ENCODE measurements around the gene GRID2. TPM values are rescaled to one million over a fixed set of nuclear protein-coding genes. Genes with fewer than 3 reads are reported as not detected.

The GRID2 gene
- total RNA-seq, 1 experiment from 2014 or later: not detected

DNA sequence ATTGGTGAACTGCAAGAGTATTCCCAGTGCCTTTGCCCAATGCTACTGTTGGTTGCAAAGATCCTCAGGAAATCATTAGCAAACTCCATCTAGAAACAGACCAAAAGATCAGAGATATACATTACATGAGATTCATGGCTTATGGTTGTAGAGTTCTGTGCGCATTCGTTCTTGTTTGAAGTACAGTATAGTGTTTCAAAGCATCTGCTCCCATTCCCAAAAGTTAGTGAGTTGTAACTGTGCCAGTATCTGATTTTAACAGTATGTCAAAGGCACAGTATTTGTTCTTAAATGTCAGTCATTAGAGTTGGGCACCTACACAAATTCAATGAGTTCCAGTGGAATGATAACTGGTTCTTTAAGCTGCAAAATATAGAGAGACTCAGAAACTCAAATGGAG is 1210.1 kb downstream of the GRID2 start:
- POLR2A ChIA-PET: no interaction called here
- no peaks in the 10 kb centered on the region for H3K9me3 Mint-ChIP-seq (ENCODE audit: unreplicated experiment)
- Histone ChIP-seq H3K4me3 (ENCODE audit: low read depth, low read length) (no peak overlapping the region), H3K27me3 (replicated peaks; ENCODE audit: control insufficient read depth, insufficient read depth, low read length) (no peaks in the 10 kb centered on the region), H3K36me3 (ENCODE audit: control insufficient read depth, insufficient read depth, low read length) (no peaks in the 10 kb centered on the region), H3K4me1 (no peaks in the 10 kb centered on the region), H3K9me3 (no peaks in the 10 kb centered on the region)
- intact Hi-C loops (cut with micrococcal nuclease; ENCODE audit: unreplicated experiment): no loop called here
- DNase-seq: no peak
- no peaks in the 10 kb centered on the region for H3K4me1 Mint-ChIP-seq (ENCODE audit: low read depth, unreplicated experiment)
- H3K4me3 Mint-ChIP-seq (ENCODE audit: unreplicated experiment): no peak overlapping the region
- CTCF ChIA-PET: no interaction called here
- H3K36me3 Mint-ChIP-seq (ENCODE audit: insufficient read depth, unreplicated experiment): no peaks in the 10 kb centered on the region
- no peaks in the 10 kb centered on the region for H3K27me3 Mint-ChIP-seq (ENCODE audit: insufficient read depth, unreplicated experiment)
- no TSS peak for BruUV-seq (replicated peaks)
- TF ChIP-seq, protein P1, sequence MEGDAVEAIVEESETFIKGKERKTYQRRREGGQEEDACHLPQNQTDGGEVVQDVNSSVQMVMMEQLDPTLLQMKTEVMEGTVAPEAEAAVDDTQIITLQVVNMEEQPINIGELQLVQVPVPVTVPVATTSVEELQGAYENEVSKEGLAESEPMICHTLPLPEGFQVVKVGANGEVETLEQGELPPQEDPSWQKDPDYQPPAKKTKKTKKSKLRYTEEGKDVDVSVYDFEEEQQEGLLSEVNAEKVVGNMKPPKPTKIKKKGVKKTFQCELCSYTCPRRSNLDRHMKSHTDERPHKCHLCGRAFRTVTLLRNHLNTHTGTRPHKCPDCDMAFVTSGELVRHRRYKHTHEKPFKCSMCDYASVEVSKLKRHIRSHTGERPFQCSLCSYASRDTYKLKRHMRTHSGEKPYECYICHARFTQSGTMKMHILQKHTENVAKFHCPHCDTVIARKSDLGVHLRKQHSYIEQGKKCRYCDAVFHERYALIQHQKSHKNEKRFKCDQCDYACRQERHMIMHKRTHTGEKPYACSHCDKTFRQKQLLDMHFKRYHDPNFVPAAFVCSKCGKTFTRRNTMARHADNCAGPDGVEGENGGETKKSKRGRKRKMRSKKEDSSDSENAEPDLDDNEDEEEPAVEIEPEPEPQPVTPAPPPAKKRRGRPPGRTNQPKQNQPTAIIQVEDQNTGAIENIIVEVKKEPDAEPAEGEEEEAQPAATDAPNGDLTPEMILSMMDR (IDR thresholded peaks at IDR 0.05; ENCODE audit: insufficient read depth in 1 of 2, low read depth in 1 of 2, low read length in 1 of 2, severe bottlenecking in 1 of 2, unreplicated experiment in 1 of 2): no peak
- H3K27ac Mint-ChIP-seq (ENCODE audit: unreplicated experiment): no peak overlapping the region

DNA sequence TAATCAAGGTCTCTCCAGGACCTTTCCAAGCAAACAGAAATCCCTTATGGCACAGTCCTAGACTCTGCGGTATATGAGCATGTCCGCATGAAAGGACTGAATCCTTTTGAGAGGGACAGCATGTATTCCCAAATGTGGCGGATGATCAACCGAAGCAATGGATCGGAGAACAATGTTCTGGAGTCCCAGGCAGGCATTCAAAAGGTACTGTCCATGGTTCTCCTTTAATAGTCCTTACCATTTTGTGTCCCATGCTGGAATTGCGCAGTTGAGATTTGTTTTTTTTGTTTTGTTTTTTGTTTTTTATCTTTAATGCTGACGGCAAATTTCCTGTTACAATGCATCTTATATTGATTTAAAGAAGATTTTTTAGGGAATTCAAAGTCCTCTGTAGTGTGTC is 1211.4 kb downstream of the GRID2 start:
- Histone ChIP-seq H3K27me3 (replicated peaks; ENCODE audit: control insufficient read depth, insufficient read depth, low read length) (no peaks in the 10 kb centered on the region), H3K36me3 (ENCODE audit: control insufficient read depth, insufficient read depth, low read length) (no peaks in the 10 kb centered on the region), H3K4me3 (ENCODE audit: low read depth, low read length) (no peak overlapping the region), H3K9me3 (no peaks in the 10 kb centered on the region), H3K4me1 (no peaks in the 10 kb centered on the region)
- intact Hi-C loops (cut with micrococcal nuclease; ENCODE audit: unreplicated experiment): no loop called here
- H3K9me3 Mint-ChIP-seq (ENCODE audit: unreplicated experiment): no peaks in the 10 kb centered on the region
- TF ChIP-seq, protein P1 (IDR thresholded peaks at IDR 0.05; ENCODE audit: insufficient read depth in 1 of 2, low read depth in 1 of 2, low read length in 1 of 2, severe bottlenecking in 1 of 2, unreplicated experiment in 1 of 2): no peak
- BruUV-seq (replicated peaks): no TSS peak
- H3K4me1 Mint-ChIP-seq (ENCODE audit: low read depth, unreplicated experiment): no peaks in the 10 kb centered on the region
- H3K4me3 Mint-ChIP-seq (ENCODE audit: unreplicated experiment): no peak overlapping the region
- CTCF ChIA-PET: no interaction called here
- no peaks in the 10 kb centered on the region for H3K36me3 Mint-ChIP-seq (ENCODE audit: insufficient read depth, unreplicated experiment)
- POLR2A ChIA-PET: no interaction called here
- no peak overlapping the region for H3K27ac Mint-ChIP-seq (ENCODE audit: unreplicated experiment)
- no peak for DNase-seq
- H3K27me3 Mint-ChIP-seq (ENCODE audit: insufficient read depth, unreplicated experiment): no peaks in the 10 kb centered on the region

DNA sequence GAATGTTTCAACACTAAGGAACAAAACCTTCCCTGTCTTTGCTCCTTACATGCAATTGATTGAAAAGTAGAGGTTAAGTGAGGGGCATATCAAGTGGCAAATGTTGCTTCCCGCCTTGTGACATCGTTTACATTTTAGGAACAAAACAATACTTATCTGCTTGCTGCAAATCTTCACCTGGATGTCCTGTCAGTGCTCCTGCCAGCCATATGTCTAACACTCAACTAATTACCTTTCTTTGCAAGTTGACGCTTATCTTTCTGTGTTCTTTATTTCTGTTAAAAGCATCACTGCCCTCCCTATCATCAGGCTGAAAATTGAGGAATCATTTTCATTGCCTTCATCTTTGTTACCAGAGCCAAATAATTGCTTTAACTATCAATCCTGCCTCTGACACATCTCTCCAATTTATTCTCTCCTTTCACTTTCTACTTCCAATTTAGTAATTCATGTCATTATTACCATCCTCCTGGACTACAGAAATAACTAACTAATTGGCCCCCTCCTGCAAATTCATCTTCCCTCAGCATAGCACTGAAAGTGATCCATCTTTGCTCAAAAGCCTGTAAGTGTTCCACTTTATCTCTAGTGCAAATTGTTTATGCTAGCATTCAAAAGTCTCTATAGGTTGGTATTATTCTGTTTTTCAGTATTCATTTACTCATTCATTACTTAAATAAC is 1226.1 kb downstream of the GRID2 start:
- no peaks in the 10 kb centered on the region for H3K9me3 ChIP-seq
- Mint-ChIP-seq H3K27ac (ENCODE audit: unreplicated experiment) (no peak overlapping the region), H3K4me3 (ENCODE audit: unreplicated experiment) (no peak overlapping the region), H3K36me3 (ENCODE audit: insufficient read depth, unreplicated experiment) (no peaks in the 10 kb centered on the region), H3K9me3 (ENCODE audit: unreplicated experiment) (no peaks in the 10 kb centered on the region), H3K27me3 (ENCODE audit: insufficient read depth, unreplicated experiment) (peaks cover 2% of the 10 kb centered on the region), H3K4me1 (ENCODE audit: low read depth, unreplicated experiment) (no peaks in the 10 kb centered on the region)
- ChIA-PET CTCF (no interaction called here), POLR2A (no interaction called here)
- TF ChIP-seq, protein P1 (IDR thresholded peaks at IDR 0.05; ENCODE audit: insufficient read depth in 1 of 2, low read depth in 1 of 2, low read length in 1 of 2, severe bottlenecking in 1 of 2, unreplicated experiment in 1 of 2): no peak
- no peaks in the 10 kb centered on the region for H3K27me3 ChIP-seq (replicated peaks; ENCODE audit: control insufficient read depth, insufficient read depth, low read length)
- H3K36me3 ChIP-seq (ENCODE audit: control insufficient read depth, insufficient read depth, low read length): no peaks in the 10 kb centered on the region
- BruUV-seq (replicated peaks): no TSS peak
- intact Hi-C loops (cut with micrococcal nuclease; ENCODE audit: unreplicated experiment): no loop called here
- no peak overlapping the region for H3K4me3 ChIP-seq (ENCODE audit: low read depth, low read length)
- DNase-seq: no peak
- no peaks in the 10 kb centered on the region for H3K4me1 ChIP-seq
